GM20000 (cell line): ENCODE data around the gene RTRAF.

Source experiments
- DNase-seq: peaks from one replicate; pipeline ENCODE4 v3.0.0; 2012; ENCODE audit warnings: low spot score
- TF ChIP-seq, protein P1 (sequence below): IDR thresholded peaks from 2 replicates; pipeline ENCODE4 v1.5.1; 2012; ENCODE audit warnings: mild to moderate bottlenecking, control low read depth; ENCODE audit errors: extremely low read depth, missing control alignments

RTRAF gene

DNA sequence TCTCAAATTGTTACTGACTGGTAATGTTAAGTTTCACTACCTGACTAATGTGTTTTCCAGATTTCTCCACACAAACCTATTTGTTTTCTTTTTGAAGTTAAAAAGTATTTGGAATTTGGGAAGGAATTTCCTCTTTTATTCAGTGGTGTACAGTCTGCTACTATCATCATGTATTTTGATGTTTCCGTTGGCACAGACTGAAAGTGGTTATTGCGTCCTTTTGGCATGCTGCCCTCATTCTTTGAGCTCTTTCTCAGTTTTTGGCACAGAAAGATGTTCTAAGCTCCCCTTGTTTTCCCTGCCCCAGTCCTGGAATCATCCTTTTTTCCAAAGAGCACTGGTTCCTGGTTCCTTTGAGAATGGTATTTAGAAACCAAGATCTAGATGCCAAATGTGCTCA, 31.4 kb upstream of the RTRAF start:
- no peak for DNase-seq
- TF ChIP-seq, protein P1, sequence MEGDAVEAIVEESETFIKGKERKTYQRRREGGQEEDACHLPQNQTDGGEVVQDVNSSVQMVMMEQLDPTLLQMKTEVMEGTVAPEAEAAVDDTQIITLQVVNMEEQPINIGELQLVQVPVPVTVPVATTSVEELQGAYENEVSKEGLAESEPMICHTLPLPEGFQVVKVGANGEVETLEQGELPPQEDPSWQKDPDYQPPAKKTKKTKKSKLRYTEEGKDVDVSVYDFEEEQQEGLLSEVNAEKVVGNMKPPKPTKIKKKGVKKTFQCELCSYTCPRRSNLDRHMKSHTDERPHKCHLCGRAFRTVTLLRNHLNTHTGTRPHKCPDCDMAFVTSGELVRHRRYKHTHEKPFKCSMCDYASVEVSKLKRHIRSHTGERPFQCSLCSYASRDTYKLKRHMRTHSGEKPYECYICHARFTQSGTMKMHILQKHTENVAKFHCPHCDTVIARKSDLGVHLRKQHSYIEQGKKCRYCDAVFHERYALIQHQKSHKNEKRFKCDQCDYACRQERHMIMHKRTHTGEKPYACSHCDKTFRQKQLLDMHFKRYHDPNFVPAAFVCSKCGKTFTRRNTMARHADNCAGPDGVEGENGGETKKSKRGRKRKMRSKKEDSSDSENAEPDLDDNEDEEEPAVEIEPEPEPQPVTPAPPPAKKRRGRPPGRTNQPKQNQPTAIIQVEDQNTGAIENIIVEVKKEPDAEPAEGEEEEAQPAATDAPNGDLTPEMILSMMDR = no peak

DNA sequence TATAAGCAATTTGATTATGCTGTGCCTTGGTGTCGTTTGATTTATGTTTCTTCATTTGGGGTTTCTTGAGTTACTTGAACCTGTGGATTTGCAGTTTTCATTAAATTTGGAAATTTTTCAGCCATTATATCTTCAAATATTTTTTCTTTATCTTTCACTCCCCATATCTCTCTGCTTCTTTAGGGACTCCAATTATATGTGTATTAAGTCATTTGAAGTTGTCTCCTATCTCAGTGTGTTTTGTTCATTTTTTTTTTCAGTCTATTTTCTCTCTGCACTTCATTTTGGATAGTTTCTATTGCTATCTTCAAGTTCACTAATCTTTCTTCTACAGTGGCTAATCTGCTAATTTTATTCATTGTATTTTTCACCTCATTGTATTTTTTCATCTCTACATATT, 29.4 kb upstream of the RTRAF start:
- DNase-seq = no peak
- TF ChIP-seq, protein P1 = no peak

DNA sequence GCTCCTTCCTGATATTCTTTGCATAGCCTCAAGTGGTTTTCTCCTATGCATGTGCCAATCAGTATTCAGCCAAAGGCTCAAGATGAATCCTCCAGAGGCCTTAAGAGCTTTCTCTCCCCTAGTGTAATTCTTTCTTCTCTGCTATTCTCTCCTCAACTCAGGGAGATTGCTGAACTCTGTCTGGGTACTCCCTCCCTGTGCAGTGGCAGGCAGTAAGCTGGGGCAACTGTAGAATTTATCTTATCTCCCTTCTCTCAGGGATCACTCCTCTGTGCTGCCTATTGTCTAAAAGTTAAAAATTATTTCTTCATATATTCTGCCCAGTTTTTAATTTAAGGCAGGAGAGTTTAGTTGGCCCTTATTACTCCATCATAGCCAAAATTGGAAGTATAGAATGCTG, 28.5 kb upstream of the RTRAF start:
- TF ChIP-seq, protein P1 = no peak
- DNase-seq = no peak

DNA sequence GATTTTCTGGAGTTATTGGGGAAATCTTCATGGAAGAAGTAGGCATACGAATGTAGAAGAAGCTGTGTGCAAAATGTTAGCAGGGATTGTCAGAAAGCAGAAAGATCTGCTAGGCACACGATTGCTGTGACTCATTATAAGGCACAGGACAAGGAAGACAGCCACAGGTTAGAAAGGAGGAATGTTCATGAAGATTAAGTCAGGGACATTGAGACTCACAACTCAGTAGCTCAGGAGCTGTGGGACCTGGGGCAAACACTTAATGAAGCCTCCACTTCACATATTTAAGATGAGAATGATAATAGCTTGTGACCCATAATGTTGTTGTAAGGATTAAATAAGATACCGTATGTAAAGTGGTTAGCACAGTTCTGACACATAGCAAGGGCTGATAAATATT, 26.6 kb upstream of the RTRAF start:
- TF ChIP-seq, protein P1 = no peak
- DNase-seq = no peak

DNA sequence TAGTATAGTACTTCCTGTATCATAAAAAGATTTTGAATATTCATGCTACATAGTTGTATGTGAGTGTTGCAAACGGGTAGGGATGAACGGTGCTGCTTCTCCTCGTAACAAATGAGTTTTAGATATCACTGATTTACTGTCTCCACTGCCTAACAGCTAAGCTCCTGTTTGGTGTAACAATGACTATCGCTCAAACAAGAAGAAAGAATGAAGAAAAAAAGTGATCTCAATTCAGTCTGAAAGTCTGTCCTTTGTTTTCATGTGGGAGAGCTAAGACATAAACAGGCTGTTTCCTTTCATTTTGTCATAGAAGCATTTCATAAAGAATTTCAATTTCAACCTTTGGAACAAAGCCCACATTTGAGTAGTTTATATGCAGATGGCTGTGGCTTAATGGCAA, 26.1 kb upstream of the RTRAF start:
- no peak for DNase-seq
- TF ChIP-seq, protein P1 = no peak

DNA sequence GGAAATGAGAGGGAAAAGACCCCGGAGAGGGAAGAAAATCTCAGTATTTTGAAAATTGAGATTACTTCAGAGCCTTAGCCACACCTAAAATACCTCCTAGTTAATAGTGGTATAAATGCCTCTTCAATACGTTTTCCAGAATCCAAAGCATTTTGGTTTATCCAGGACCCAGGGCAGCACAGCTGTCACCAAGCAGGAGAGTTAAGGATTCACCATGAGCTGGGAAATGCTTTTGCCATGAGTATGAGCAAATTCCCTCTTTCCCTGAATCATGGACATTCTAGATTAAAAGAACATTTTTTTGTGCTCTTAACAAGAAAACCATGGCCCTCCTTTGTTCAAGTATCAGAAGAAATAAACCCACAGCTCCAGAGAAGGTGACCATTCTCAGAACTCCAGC, 21.8 kb upstream of the RTRAF start:
- no peak for DNase-seq
- TF ChIP-seq, protein P1 = no peak

DNA sequence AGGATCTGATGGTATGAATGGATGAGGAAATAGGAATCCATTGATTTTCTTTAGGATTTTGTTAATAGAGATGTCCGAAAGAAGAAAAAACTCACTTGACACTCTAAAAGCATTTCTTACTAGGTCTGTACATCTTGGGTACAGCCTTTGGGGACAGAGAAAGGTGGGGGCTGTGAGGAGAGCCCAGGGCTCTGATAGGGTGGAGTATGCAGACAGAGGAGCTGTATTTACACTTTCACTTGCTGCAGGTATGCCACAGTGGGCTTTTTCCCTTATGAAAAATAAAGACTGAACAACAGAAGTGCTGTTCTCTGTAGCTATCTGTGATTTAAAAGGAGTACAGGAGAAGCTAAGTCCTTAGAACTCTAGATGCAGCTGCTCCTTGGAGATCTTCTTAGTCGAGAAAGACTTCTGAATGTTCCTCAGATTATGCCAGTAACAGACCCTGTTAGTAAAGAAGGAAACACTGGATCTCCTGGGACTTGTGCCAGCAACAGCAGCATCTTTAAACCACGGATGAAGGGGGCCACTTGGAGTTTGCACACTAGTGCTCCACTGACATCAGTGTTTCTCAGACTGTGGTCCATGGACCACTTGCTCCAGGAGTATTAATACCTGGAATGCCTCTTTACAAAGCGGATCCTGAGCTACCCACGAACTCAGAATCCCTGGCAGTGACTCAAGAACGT, 19.4 kb upstream of the RTRAF start:
- DNase-seq = no peak
- TF ChIP-seq, protein P1 = no peak
